HepG2 (cell line): ENCODE results near the gene CUL4B. TPM values are rescaled to one million over a fixed set of nuclear protein-coding genes. Genes with fewer than 3 reads are reported as not detected.

ENCODE experiments used
- DR1 ChIP-seq: sonication (generic); formaldehyde crosslinking; IDR thresholded peaks from 2 replicates; pipeline ENCODE4 v1.8.0; 2021; ENCODE audit warnings: mild to moderate bottlenecking, missing genetic modification reagents, inconsistent platforms
- E2F2 ChIP-seq: sonication (generic); formaldehyde crosslinking; IDR thresholded peaks from 2 replicates; pipeline ENCODE4 v1.4.0; 2020; ENCODE audit warnings: missing genetic modification reagents, borderline replicate concordance
- FUBP1 ChIP-seq: sonication (generic); formaldehyde crosslinking; IDR thresholded peaks from 2 replicates; pipeline ENCODE4 v1.5.1; 2020; ENCODE audit warnings: missing genetic modification reagents, mild to moderate bottlenecking, borderline replicate concordance
- HMGXB3 ChIP-seq: sonication (generic); formaldehyde crosslinking; IDR thresholded peaks from 2 replicates; pipeline ENCODE4 v1.4.0; 2020; ENCODE audit warnings: missing genetic modification reagents, borderline replicate concordance
- MTA1 ChIP-seq: sonication (generic); formaldehyde crosslinking; IDR thresholded peaks from 2 replicates; pipeline ENCODE4 v1.4.0; 2020; ENCODE audit warnings: missing genetic modification reagents, mild to moderate bottlenecking, borderline replicate concordance
- MTA3 ChIP-seq: sonication (generic); formaldehyde crosslinking; IDR thresholded peaks from 2 replicates; pipeline ENCODE4 v1.4.0; 2020; ENCODE audit warnings: missing genetic modification reagents
- NFE2L2 ChIP-seq: fragments of 150-350 bp; IDR thresholded peaks from 2 replicates; pipeline ENCODE4 v1.6.1; 2014; ENCODE audit warnings: low read length
- NONO ChIP-seq, 2 experiments: fragments of 450-650 bp in 1 of 2; sonication (generic) in 1 of 2; formaldehyde crosslinking in 1 of 2; IDR thresholded peaks in 1 of 2; conservative IDR thresholded peaks in 1 of 2; 2 replicates each; pipeline versions ENCODE4 v1.6.1 to v1.8.0; 2017 to 2022; ENCODE audit warnings: mild to moderate bottlenecking in 1 of 2, missing genetic modification reagents in 1 of 2, moderate library complexity in 1 of 2
- PBX2 ChIP-seq: IDR thresholded peaks from 2 replicates; pipeline ENCODE4 v1.6.1; 2016; ENCODE audit warnings: control low read depth
- XBP1 ChIP-seq: sonication (generic); formaldehyde crosslinking; IDR thresholded peaks from 2 replicates; pipeline ENCODE4 v1.5.0; 2020; ENCODE audit warnings: missing genetic modification reagents
- YY1 ChIP-seq: IDR thresholded peaks from 2 replicates; pipeline ENCODE4 v1.6.1; 2011; ENCODE audit warnings: low read length, low read depth, moderate library complexity, mild to moderate bottlenecking; ENCODE audit not compliant: insufficient read depth, insufficient replicate concordance
- ZHX1 ChIP-seq: sonication (generic); formaldehyde crosslinking; IDR thresholded peaks from 2 replicates; pipeline ENCODE4 v1.8.1; 2022; ENCODE audit warnings: low read depth, mild to moderate bottlenecking, missing genetic modification reagents
- ZNF501 ChIP-seq: sonication (generic); formaldehyde crosslinking; IDR thresholded peaks from 2 replicates; pipeline ENCODE4 v1.5.1; 2020; ENCODE audit warnings: mild to moderate bottlenecking, moderate library complexity, missing genetic modification reagents
- ZNF577 ChIP-seq: sonication (generic); formaldehyde crosslinking; IDR thresholded peaks from 2 replicates; pipeline ENCODE4 v1.4.0; 2020; ENCODE audit warnings: mild to moderate bottlenecking, low read depth, missing genetic modification reagents, borderline replicate concordance
- ZNF674 ChIP-seq: sonication (generic); formaldehyde crosslinking; IDR thresholded peaks from 2 replicates; pipeline ENCODE4 v1.5.0; 2020; ENCODE audit warnings: low read depth, mild to moderate bottlenecking, missing genetic modification reagents
- ZSCAN31 ChIP-seq: sonication (generic); formaldehyde crosslinking; IDR thresholded peaks from 2 replicates; pipeline ENCODE4 v1.5.0; 2020; ENCODE audit warnings: low read depth, mild to moderate bottlenecking, missing genetic modification reagents
- polyA plus RNA-seq, 8 experiments: library from polyadenylated mRNA; depleted of rRNA in 3 of 8; stranded (reverse) in 7 of 8; unstranded in 1 of 8; fragments of >200 nt; fragmentation: Illumina TruSeq in 4 of 8; extraction: Trizol in 4 of 8; gene quantifications; 2 replicates each; pipeline versions ENCODE4 v1.2.1 to v1.2.3, GENCODE V29; 2011 to 2016; ENCODE audit warnings: low read depth in 4 of 8, missing spikeins in 1 of 8, mixed read lengths in 1 of 8; ENCODE audit not compliant: insufficient read depth in 1 of 8
- total RNA-seq, 5 experiments: library from RNA; depleted of rRNA; stranded (reverse); fragments of >200 nt; fragmentation: Illumina TruSeq; extraction: Trizol; gene quantifications; 2 replicates each; pipeline ENCODE4 v1.2.3, GENCODE V29; 2016; ENCODE audit warnings: low read depth in 1 of 5

Gene CUL4B
- total and polyA plus RNA-seq, 2 of the 13 experiments (the other 11 are each of a cell fraction or from before 2014, with no cell fraction given), result 21.6 to 28.5 TPM

- no peak for TF ChIP-seq E2F2 (CRISPR knock-in tag)
- no peak for TF ChIP-seq MTA1
- TF ChIP-seq DR1, result no peak
- TF ChIP-seq ZNF577 (CRISPR knock-in tag), result no peak
- no peak for TF ChIP-seq FUBP1 (CRISPR knock-in tag)
- TF ChIP-seq YY1, result no peak
- TF ChIP-seq XBP1 (CRISPR knock-in tag), result no peak
- no peak for TF ChIP-seq MTA3 (CRISPR knock-in tag)
- TF ChIP-seq PBX2 (CRISPR knock-in tag), result no peak
- TF ChIP-seq ZNF674, result no peak
- TF ChIP-seq ZHX1 (CRISPR knock-in tag), result no peak
- 0 out of 2 replicates have a peak, but pooled peaks have one; percentile 36 for TF ChIP-seq ZNF501 (CRISPR knock-in tag)
- TF ChIP-seq HMGXB3, result no peak
- TF ChIP-seq ZSCAN31 (CRISPR knock-in tag), result peak; percentile 73; the same call in 1 of the 2 replicates
- TF ChIP-seq NFE2L2, result no peak
- TF ChIP-seq NONO (IDR thresholded peaks at IDR 0.05), result no peak
- TF ChIP-seq NONO (CRISPR knock-in tag; conservative IDR thresholded peaks at IDR 0.05), result 0 out of 2 replicates have a peak, but pooled peaks have one; percentile 48
These were observed 74.9 kb downstream of the CUL4B start (continued) for GRCh38 chrX:120485638-120486520.
